Right atrium auricular region (tissue), 2 donors: ENCODE results near the gene GMDS. TPM values are rescaled to one million over a fixed set of nuclear protein-coding genes. Genes with fewer than 3 reads are reported as not detected.

ENCODE experiments used
- DNase-seq: peaks from one replicate; pipeline ENCODE4 v3.0.0-alpha.2; 2019; ENCODE audit warnings: low spot score
- H3K27ac ChIP-seq, 2 donors: fragments of 200-600 bp; sonication (generic); 1 replicate in 1 of 2; 2 replicates in 1 of 2; pipeline ENCODE4 v1.5.1; 2016 to 2019
- H3K27me3 ChIP-seq, 2 donors: fragments of 200-600 bp; sonication (generic); one replicate each; pipeline versions ENCODE4 v1.5.1 to v1.6.0; 2017 to 2019
- H3K36me3 ChIP-seq: fragments of 200-600 bp; sonication (generic); one replicate; pipeline ENCODE4 v1.5.1; 2016
- H3K4me1 ChIP-seq, 2 donors: fragments of 200-600 bp; sonication (generic); one replicate each; pipeline versions ENCODE4 v1.5.1 to v1.6.0; 2017 to 2019
- H3K4me3 ChIP-seq, 2 donors: fragments of 200-600 bp; sonication (generic); 1 replicate in 1 of 2; 2 replicates in 1 of 2; pipeline ENCODE4 v1.5.1; 2017 to 2019; ENCODE audit warnings: mild to moderate bottlenecking in 1 of 2, moderate library complexity in 1 of 2
- H3K9me3 ChIP-seq, 2 donors: fragments of 200-600 bp; sonication (generic); one replicate each; pipeline ENCODE4 v1.5.1; 2019
- CTCF ChIP-seq, 2 donors: fragments of 200-600 bp; sonication (generic); IDR thresholded peaks; one replicate each; pipeline ENCODE4 v1.5.1; 2019; ENCODE audit warnings: antibody characterized with exemption in 2 of 2
- total RNA-seq, 2 donors: library from RNA; depleted of rRNA; stranded (reverse); fragments of >200 nt; gene quantifications; one replicate each; pipeline ENCODE4 v1.1.0, GENCODE V29; 2016

GMDS gene
- total RNA-seq, 2 donors from 2014 or later = 11.1 to 11.8 TPM

- Histone ChIP-seq H3K9me3 (no peaks in the 10 kb centered on the region), H3K4me1 (peaks cover 0 to 22% of the 10 kb centered on the region in 2 donors), H3K4me3 (no peak overlapping the region), H3K36me3 (no peaks in the 10 kb centered on the region), H3K27me3 (no peaks in the 10 kb centered on the region), H3K27ac (no peak overlapping the region)
- TF ChIP-seq CTCF (IDR thresholded peaks at IDR 0.05) = no peak
- DNase-seq = no peak
Measured at GRCh38 chr6:1764397-1764987, 480.9 kb downstream of the GMDS start.

GRCh38 chr6:1763404-1763803 is 482.0 kb downstream of the GMDS start:
- Histone ChIP-seq H3K9me3 (no peaks in the 10 kb centered on the region), H3K4me1 (peaks cover 0 to 22% of the 10 kb centered on the region in 2 donors), H3K36me3 (no peaks in the 10 kb centered on the region), H3K4me3 (no peak overlapping the region), H3K27ac (no peak overlapping the region), H3K27me3 (no peaks in the 10 kb centered on the region)
- TF ChIP-seq CTCF (IDR thresholded peaks at IDR 0.05) = no peak
- no peak for DNase-seq

GRCh38 chr6:1762203-1762602 is 483.2 kb downstream of the GMDS start:
- H3K36me3 ChIP-seq = no peaks in the 10 kb centered on the region
- H3K4me3 ChIP-seq = no peak overlapping the region
- no peak for TF ChIP-seq CTCF (IDR thresholded peaks at IDR 0.05)
- peaks cover 0 to 13% of the 10 kb centered on the region in 2 donors for H3K4me1 ChIP-seq
- H3K27ac ChIP-seq = no peak overlapping the region
- no peaks in the 10 kb centered on the region for H3K9me3 ChIP-seq
- DNase-seq = no peak
- no peaks in the 10 kb centered on the region for H3K27me3 ChIP-seq

- peaks cover 0 to 6% of the 10 kb centered on the region in 2 donors for H3K4me1 ChIP-seq
- H3K27ac ChIP-seq = no peak overlapping the region
- TF ChIP-seq CTCF (IDR thresholded peaks at IDR 0.05) = no peak
- no peaks in the 10 kb centered on the region for H3K27me3 ChIP-seq
- no peak for DNase-seq
- no peak overlapping the region for H3K4me3 ChIP-seq
- no peaks in the 10 kb centered on the region for H3K36me3 ChIP-seq
- H3K9me3 ChIP-seq = no peaks in the 10 kb centered on the region
Measured at GRCh38 chr6:1761477-1761877, 483.9 kb downstream of the GMDS start.

- H3K4me3 ChIP-seq = no peak overlapping the region
- no peaks in the 10 kb centered on the region for H3K36me3 ChIP-seq
- no peaks in the 10 kb centered on the region for H3K9me3 ChIP-seq
- H3K27me3 ChIP-seq = no peaks in the 10 kb centered on the region
- H3K27ac ChIP-seq = no peak overlapping the region
- peaks cover 0 to 5% of the 10 kb centered on the region in 2 donors for H3K4me1 ChIP-seq
- TF ChIP-seq CTCF (IDR thresholded peaks at IDR 0.05) = no peak
- no peak for DNase-seq
Measured at GRCh38 chr6:1760876-1761275, 484.5 kb downstream of the GMDS start.

GRCh38 chr6:1759870-1760269 is 485.5 kb downstream of the GMDS start:
- Histone ChIP-seq H3K4me1 (no peaks in the 10 kb centered on the region), H3K9me3 (no peaks in the 10 kb centered on the region), H3K27ac (no peak overlapping the region), H3K4me3 (no peak overlapping the region), H3K36me3 (no peaks in the 10 kb centered on the region), H3K27me3 (no peaks in the 10 kb centered on the region)
- DNase-seq = no peak
- TF ChIP-seq CTCF (IDR thresholded peaks at IDR 0.05) = no peak
